Renal cortical epithelial cell (primary cell): ENCODE data around the gene YIPF5. TPM values are rescaled to one million over a fixed set of nuclear protein-coding genes. Genes with fewer than 3 reads are reported as not detected.

Experiments
- DNase-seq: peaks from one replicate; pipeline ENCODE4 v3.0.0-alpha.2; 2011; ENCODE audit warnings: low read depth
- total RNA-seq: library from RNA; depleted of rRNA; stranded (reverse); fragments of >200 nt; gene quantifications from 2 replicates; pipeline ENCODE4 v1.2.3, GENCODE V29; 2014

Gene YIPF5
- 120 and 123 TPM in 2 replicates for total RNA-seq

GRCh38 chr5:144170276-144171024 is at the start of gene YIPF5, which contains the start of gene KCTD16:
YIPF5 (minus strand) TSS chr5:144170659; CDS start chr5:144169955, 704 bp downstream.
KCTD16 (plus strand) TSS chr5:144170873.
- DNase-seq: peak; percentile 97

GRCh38 chr5:144219869-144220268 is 49.4 kb upstream of the YIPF5 start:
- DNase-seq: peak; percentile 11

GRCh38 chr5:144210655-144211054 is 40.2 kb upstream of the YIPF5 start:
- DNase-seq: no peak

GRCh38 chr5:144209361-144209760 is 38.9 kb upstream of the YIPF5 start:
- DNase-seq: no peak

- DNase-seq: no peak
These were observed 37.5 kb upstream of the YIPF5 start for GRCh38 chr5:144207875-144208444.

GRCh38 chr5:144206141-144206540 is 35.7 kb upstream of the YIPF5 start:
- DNase-seq: no peak

- peak; percentile 41 for DNase-seq
These were observed 34.7 kb upstream of the YIPF5 start for GRCh38 chr5:144205141-144205551.

GRCh38 chr5:144203750-144204596 is 33.5 kb upstream of the YIPF5 start:
- DNase-seq: peak; percentile 77

- DNase-seq: no peak
These were observed 32.3 kb upstream of the YIPF5 start for GRCh38 chr5:144202726-144203125.

- DNase-seq: no peak
These were observed 31.6 kb upstream of the YIPF5 start for GRCh38 chr5:144202072-144202471.

GRCh38 chr5:144201588-144201987 is 31.1 kb upstream of the YIPF5 start:
- DNase-seq: no peak

- DNase-seq: no peak
These were observed 27.9 kb upstream of the YIPF5 start for GRCh38 chr5:144198386-144198785.

- DNase-seq: no peak
These were observed 26.2 kb upstream of the YIPF5 start for GRCh38 chr5:144196612-144197011.

GRCh38 chr5:144195448-144195847 is 25.0 kb upstream of the YIPF5 start:
- no peak for DNase-seq

- no peak for DNase-seq
These were observed 23.7 kb upstream of the YIPF5 start for GRCh38 chr5:144194144-144194543.

- no peak for DNase-seq
These were observed 22.2 kb upstream of the YIPF5 start for GRCh38 chr5:144192661-144193060.

- peak; percentile 92 for DNase-seq
These were observed 21.5 kb upstream of the YIPF5 start for GRCh38 chr5:144191998-144192397.

- DNase-seq: no peak
These were observed 21.1 kb upstream of the YIPF5 start for GRCh38 chr5:144191531-144191930.

GRCh38 chr5:144189800-144190429 is 19.5 kb upstream of the YIPF5 start:
- DNase-seq: peak; percentile 39

GRCh38 chr5:144187699-144188294 is 17.3 kb upstream of the YIPF5 start:
- DNase-seq: peak; percentile 89

- peak; percentile 30 for DNase-seq
These were observed 12.9 kb upstream of the YIPF5 start for GRCh38 chr5:144183254-144183889.
